ENCODE data around the gene CTF1. TPM values are rescaled to one million over a fixed set of nuclear protein-coding genes. Genes with fewer than 3 reads are reported as not detected.
A peak's percentile ranks its signal among the peaks of the same experiment; 100 is the strongest.
"Not testable (repeated sequence)": the region's sequence is repeated elsewhere in the genome, so short reads cannot be mapped to it uniquely, and the experiment has no call there.

The CTF1 gene
- total RNA-seq, 3 donors from 2014 or later = 0.18 to 0.33 (median 0.28) TPM

GRCh38 chr16:30875871-30876801, 20.3 kb upstream of the CTF1 start:
- H3K36me3 Mint-ChIP-seq (ENCODE audit: insufficient read depth) = peaks cover 8% of the 10 kb centered on the region
- no peak for DNase-seq
- no peaks in the 10 kb centered on the region for H3K27me3 Mint-ChIP-seq (ENCODE audit: low read depth)
- ATAC-seq = peak; percentile 44 to 50
- no peaks in the 10 kb centered on the region for H3K9me3 Mint-ChIP-seq
- peaks cover 41% of the 10 kb centered on the region for H3K4me1 Mint-ChIP-seq (ENCODE audit: low read depth)
- peak overlapping the region; percentile 96 for H3K4me3 Mint-ChIP-seq

GRCh38 chr16:30876867-30877266, 19.5 kb upstream of the CTF1 start:
- Mint-ChIP-seq H3K36me3 (ENCODE audit: insufficient read depth) (peaks cover 8% of the 10 kb centered on the region), H3K9me3 (no peaks in the 10 kb centered on the region), H3K27me3 (ENCODE audit: low read depth) (no peaks in the 10 kb centered on the region), H3K4me1 (ENCODE audit: low read depth) (peaks cover 45% of the 10 kb centered on the region), H3K4me3 (peak overlapping the region; percentile 96)
- DNase-seq = no peak
- no peak for ATAC-seq

GRCh38 chr16:30882429-30883310, 13.7 kb upstream of the CTF1 start:
- no peak for DNase-seq
- no peak for ATAC-seq
- peaks cover 9% of the 10 kb centered on the region for H3K36me3 Mint-ChIP-seq (ENCODE audit: insufficient read depth)
- H3K9me3 Mint-ChIP-seq = no peaks in the 10 kb centered on the region
- peaks cover 27% of the 10 kb centered on the region for H3K4me1 Mint-ChIP-seq (ENCODE audit: low read depth)
- no peak overlapping the region for H3K4me3 Mint-ChIP-seq
- H3K27me3 Mint-ChIP-seq (ENCODE audit: low read depth) = no peaks in the 10 kb centered on the region

- peaks cover 24% of the 10 kb centered on the region for H3K4me1 Mint-ChIP-seq (ENCODE audit: low read depth)
- H3K27me3 Mint-ChIP-seq (ENCODE audit: low read depth) = no peaks in the 10 kb centered on the region
- ATAC-seq (no peak), DNase-seq (no peak)
- no peak overlapping the region for H3K4me3 Mint-ChIP-seq
- no peaks in the 10 kb centered on the region for H3K9me3 Mint-ChIP-seq
- H3K36me3 Mint-ChIP-seq (ENCODE audit: insufficient read depth) = peaks cover 16% of the 10 kb centered on the region
These were observed 11.7 kb upstream of the CTF1 start for GRCh38 chr16:30884760-30885159.

GRCh38 chr16:30885196-30885595, 11.2 kb upstream of the CTF1 start:
- peaks cover 24% of the 10 kb centered on the region for H3K4me1 Mint-ChIP-seq (ENCODE audit: low read depth)
- DNase-seq (no peak), ATAC-seq (no peak)
- no peaks in the 10 kb centered on the region for H3K27me3 Mint-ChIP-seq (ENCODE audit: low read depth)
- H3K36me3 Mint-ChIP-seq (ENCODE audit: insufficient read depth) = peaks cover 18% of the 10 kb centered on the region
- no peak overlapping the region for H3K4me3 Mint-ChIP-seq
- no peaks in the 10 kb centered on the region for H3K9me3 Mint-ChIP-seq

- peaks cover 22% of the 10 kb centered on the region for H3K4me1 Mint-ChIP-seq (ENCODE audit: low read depth)
- H3K27me3 Mint-ChIP-seq (ENCODE audit: low read depth) = no peaks in the 10 kb centered on the region
- no peaks in the 10 kb centered on the region for H3K9me3 Mint-ChIP-seq
- ATAC-seq (no peak), DNase-seq (no peak)
- no peak overlapping the region for H3K4me3 Mint-ChIP-seq
- H3K36me3 Mint-ChIP-seq (ENCODE audit: insufficient read depth) = peaks cover 18% of the 10 kb centered on the region
These were observed 10.3 kb upstream of the CTF1 start for GRCh38 chr16:30886145-30886544.

- H3K4me1 Mint-ChIP-seq (ENCODE audit: low read depth) = peaks cover 17% of the 10 kb centered on the region
These were observed 8.5 kb upstream of the CTF1 start for GRCh38 chr16:30887927-30888326.

GRCh38 chr16:30888856-30889499, 7.4 kb upstream of the CTF1 start:
- H3K4me1 Mint-ChIP-seq (ENCODE audit: low read depth) = peaks cover 19% of the 10 kb centered on the region
- peaks cover 14% of the 10 kb centered on the region for H3K36me3 Mint-ChIP-seq (ENCODE audit: insufficient read depth)
- no peaks in the 10 kb centered on the region for H3K9me3 Mint-ChIP-seq
- DNase-seq (no peak), ATAC-seq (no peak)
- no peak overlapping the region for H3K4me3 Mint-ChIP-seq
- no peaks in the 10 kb centered on the region for H3K27me3 Mint-ChIP-seq (ENCODE audit: low read depth)

More at GRCh38 chr16:30887927-30888326, 8.5 kb upstream of the CTF1 start:
- no peak for ATAC-seq
- no peaks in the 10 kb centered on the region for H3K27me3 Mint-ChIP-seq (ENCODE audit: low read depth)
- no peak overlapping the region for H3K4me3 Mint-ChIP-seq
- peaks cover 15% of the 10 kb centered on the region for H3K36me3 Mint-ChIP-seq (ENCODE audit: insufficient read depth)
- no peaks in the 10 kb centered on the region for H3K9me3 Mint-ChIP-seq
- DNase-seq = no peak

GRCh38 chr16:30889721-30890120, 6.7 kb upstream of the CTF1 start:
- DNase-seq (no peak), ATAC-seq (no peak)
- peaks cover 14% of the 10 kb centered on the region for H3K36me3 Mint-ChIP-seq (ENCODE audit: insufficient read depth)
- no peaks in the 10 kb centered on the region for H3K9me3 Mint-ChIP-seq
- H3K4me1 Mint-ChIP-seq (ENCODE audit: low read depth) = peaks cover 23% of the 10 kb centered on the region
- no peaks in the 10 kb centered on the region for H3K27me3 Mint-ChIP-seq (ENCODE audit: low read depth)
- H3K4me3 Mint-ChIP-seq = no peak overlapping the region

GRCh38 chr16:30891043-30891823, 5.2 kb upstream of the CTF1 start:
- not testable (repeated sequence) for H3K4me3 Mint-ChIP-seq; ATAC-seq; H3K9me3 Mint-ChIP-seq; DNase-seq; H3K27me3 Mint-ChIP-seq (ENCODE audit: low read depth); H3K36me3 Mint-ChIP-seq (ENCODE audit: insufficient read depth)
- H3K4me1 Mint-ChIP-seq (ENCODE audit: low read depth) = peaks cover 32% of the 10 kb centered on the region

- Mint-ChIP-seq H3K4me3 (peak overlapping the region; percentile 82), H3K36me3 (ENCODE audit: insufficient read depth) (peaks cover 9% of the 10 kb centered on the region), H3K9me3 (no peaks in the 10 kb centered on the region), H3K4me1 (ENCODE audit: low read depth) (peaks cover 38% of the 10 kb centered on the region), H3K27me3 (ENCODE audit: low read depth) (no peaks in the 10 kb centered on the region)
- ATAC-seq (no peak), DNase-seq (no peak)
These were observed 3.6 kb upstream of the CTF1 start for GRCh38 chr16:30892670-30893416.

- ATAC-seq (peak; percentile 3 to 8), DNase-seq (no peak)
- Mint-ChIP-seq H3K36me3 (ENCODE audit: insufficient read depth) (peaks cover 9% of the 10 kb centered on the region), H3K9me3 (no peaks in the 10 kb centered on the region), H3K4me1 (ENCODE audit: low read depth) (peaks cover 38% of the 10 kb centered on the region), H3K27me3 (ENCODE audit: low read depth) (no peaks in the 10 kb centered on the region), H3K4me3 (peak overlapping the region; percentile 82)
These were observed 3.0 kb upstream of the CTF1 start for GRCh38 chr16:30893417-30893743.
